Endothelial cell of umbilical vein (primary cell): ENCODE data around the gene SEMA7A. TPM values are rescaled to one million over a fixed set of nuclear protein-coding genes. Genes with fewer than 3 reads are reported as not detected.

Experiments
- BruUV-seq: library from RNA; stranded (reverse); fragments of 400-500 nt; replicated peaks from 2 replicates; lab custom pipeline; 2021; lab: Mats Ljungman, UMichigan
- CTCF ChIA-PET: fragments of 300-600, 350-600 bp; sonication (Branson Sonifier 250); formaldehyde crosslinking; loops from one replicate; lab custom pipeline; 2021; ENCODE audit warnings: antibody characterized with exemption, inconsistent platforms; lab: Charles Lee
- POLR2A ChIA-PET: fragments of 300-600, 350-600 bp; sonication (Branson Sonifier 250); formaldehyde crosslinking; loops from one replicate; lab custom pipeline; 2021; ENCODE audit warnings: antibody characterized with exemption, inconsistent platforms; lab: Charles Lee
- DNase-seq: peaks from one replicate; pipeline ENCODE4 v3.0.0-alpha.2; 2011; ENCODE audit warnings: low read depth, low spot score
- FAIRE-seq: peaks from 2 replicates; lab custom pipeline; 2011; peaks lifted over from hg19 to GRCh38; lab: Jason Lieb, UNC
- H2AFZ ChIP-seq: 2 replicates; pipeline ENCODE4 v1.6.0; 2012; ENCODE audit warnings: low read depth, low read length, control low read depth, inconsistent platforms
- H3K27ac ChIP-seq: 2 replicates; pipeline ENCODE4 v1.5.1; 2011; ENCODE audit warnings: low read depth, mild to moderate bottlenecking, control low read depth, low read length, moderate library complexity; ENCODE audit not compliant: insufficient read depth
- H3K27me3 ChIP-seq, 2 experiments: 2 replicates each; pipeline versions ENCODE4 v1.6.0 to v1.6.1; 2011; ENCODE audit warnings: low read length in 2 of 2, mixed read lengths in 1 of 2; ENCODE audit not compliant: control insufficient read depth in 2 of 2, insufficient read depth in 2 of 2
- H3K36me3 ChIP-seq, 2 experiments: 2 replicates in 1 of 2; 3 replicates in 1 of 2; pipeline ENCODE4 v1.5.1; 2011; ENCODE audit warnings: low read length in 2 of 2, mild to moderate bottlenecking in 1 of 2, moderate library complexity in 1 of 2; ENCODE audit not compliant: control insufficient read depth in 2 of 2, insufficient read depth in 2 of 2; ENCODE audit errors: extremely low read depth in 1 of 2
- H3K4me1 ChIP-seq: 3 replicates; pipeline ENCODE4 v1.5.1; 2011; ENCODE audit warnings: mild to moderate bottlenecking, low read length; ENCODE audit not compliant: control insufficient read depth, insufficient read depth; ENCODE audit errors: extremely low read depth
- H3K4me2 ChIP-seq: 2 replicates; pipeline ENCODE4 v1.6.1; 2011; ENCODE audit warnings: low read length, control low read depth, mixed read lengths; ENCODE audit not compliant: insufficient read depth
- H3K4me3 ChIP-seq, 3 experiments: fragments of 200-600 bp in 1 of 3; sonication (generic), shearing (Covaris generic) in 1 of 3; replicated peaks in 1 of 3; 2 replicates each; pipeline ENCODE4 v1.5.1; 2011 to 2016; ENCODE audit warnings: control low read depth in 3 of 3, low read length in 3 of 3, mild to moderate bottlenecking in 2 of 3, inconsistent platforms in 1 of 3, low read depth in 1 of 3, moderate library complexity in 1 of 3; ENCODE audit not compliant: insufficient read depth in 1 of 3
- H3K79me2 ChIP-seq: 2 replicates; pipeline ENCODE4 v1.6.0; 2012; ENCODE audit warnings: low read length, inconsistent platforms; ENCODE audit not compliant: control insufficient read depth, insufficient read depth
- H3K9ac ChIP-seq: replicated peaks from 2 replicates; pipeline ENCODE3; 2011; ENCODE audit warnings: low read length, control low read depth; ENCODE audit not compliant: insufficient read depth; ENCODE audit errors: extremely low read depth
- H3K9me1 ChIP-seq: replicated peaks from 3 replicates; pipeline ENCODE4 v1.6.0; 2011; ENCODE audit warnings: mild to moderate bottlenecking, low read length; ENCODE audit not compliant: control insufficient read depth, insufficient read depth; ENCODE audit errors: extremely low read depth
- H3K9me3 ChIP-seq: replicated peaks from 2 replicates; pipeline ENCODE4 v1.5.1; 2012; ENCODE audit warnings: low read length, inconsistent platforms; ENCODE audit not compliant: control insufficient read depth, insufficient read depth
- H4K20me1 ChIP-seq: replicated peaks from 2 replicates; pipeline ENCODE3; 2011; ENCODE audit warnings: mild to moderate bottlenecking, low read length; ENCODE audit not compliant: control insufficient read depth, insufficient read depth; ENCODE audit errors: extremely low read depth
- CTCF ChIP-seq, 2 donors: IDR thresholded peaks; 1 replicate in 1 of 2; 2 replicates in 1 of 2; pipeline ENCODE4 v1.5.1; 2011; ENCODE audit warnings: low read length in 2 of 2, mild to moderate bottlenecking in 2 of 2, moderate library complexity in 2 of 2, control low read depth in 1 of 2, inconsistent platforms in 1 of 2, low read depth in 1 of 2; ENCODE audit not compliant: insufficient read depth in 1 of 2; ENCODE audit errors: extremely low read depth in 1 of 2
- EZH2 ChIP-seq: IDR thresholded peaks from 2 replicates; pipeline ENCODE4 v1.6.1; 2012; ENCODE audit warnings: borderline replicate concordance, low read depth, mild to moderate bottlenecking, moderate library complexity, low read length, inconsistent platforms; ENCODE audit not compliant: severe bottlenecking
- FOS ChIP-seq: IDR thresholded peaks from 2 replicates; pipeline ENCODE4 v1.6.1; 2011; ENCODE audit warnings: mild to moderate bottlenecking, low read length, moderate library complexity, borderline replicate concordance; ENCODE audit not compliant: insufficient read depth
- GATA2 ChIP-seq: IDR thresholded peaks from 2 replicates; pipeline ENCODE4 v1.7.0; 2011; ENCODE audit warnings: low read depth, mild to moderate bottlenecking, moderate library complexity, mixed read lengths, low read length; ENCODE audit not compliant: insufficient read length, insufficient read depth
- JUN ChIP-seq: IDR thresholded peaks from 2 replicates; pipeline ENCODE4 v1.6.1; 2011; ENCODE audit warnings: borderline replicate concordance, low read depth; ENCODE audit not compliant: insufficient read length, insufficient read depth
- MAX ChIP-seq: IDR thresholded peaks from 2 replicates; pipeline ENCODE4 v1.6.1; 2011; ENCODE audit not compliant: insufficient read depth, insufficient read length
- MYC ChIP-seq: IDR thresholded peaks from one replicate; pipeline ENCODE4 v1.6.1; 2011; ENCODE audit warnings: mild to moderate bottlenecking, low read depth, low read length
- POLR2A ChIP-seq: IDR thresholded peaks from 2 replicates; pipeline ENCODE4 v1.6.1; 2012; ENCODE audit warnings: low read depth, mild to moderate bottlenecking, control low read depth, low read length
- POLR2AphosphoS5 ChIP-seq: IDR thresholded peaks from 2 replicates; pipeline ENCODE4 v1.6.1; 2012; ENCODE audit warnings: low read depth, mild to moderate bottlenecking, control low read depth, low read length, moderate library complexity; ENCODE audit not compliant: insufficient read depth
- dilution Hi-C: fragments of 300-500 bp; cut with MboI; formaldehyde crosslinking; loops from one replicate; pipeline ENCODE4 v1.15.0; 2019; ENCODE audit warnings: low sequenced_read_pairs; ENCODE audit not compliant: extremely low pct_ligation_motif_present
- intact Hi-C: fragments of 100-400 bp; cut with micrococcal nuclease; formaldehyde crosslinking; loops from one replicate; pipeline ENCODE4 v1.10.0; 2022
- polyA plus RNA-seq, 4 experiments: library from polyadenylated mRNA; depleted of rRNA in 3 of 4; stranded (reverse) in 3 of 4; unstranded in 1 of 4; fragments of >200 nt; gene quantifications; 2 replicates each; pipeline versions ENCODE4 v1.2.1 to v1.2.3, GENCODE V29; 2011 to 2012; ENCODE audit warnings: missing spikeins in 1 of 4
- total RNA-seq: library from RNA; stranded (reverse); gene quantifications from 2 replicates; pipeline ENCODE4 v1.2.3, GENCODE V29; 2021

Gene SEMA7A
- total and polyA plus RNA-seq, 2 donors (not counting 3 experiments of a cell fraction or from before 2014, with no cell fraction given) = 1.7 to 2.0 TPM

- intact Hi-C loops = no loop called here
- ChIA-PET POLR2A (interaction anchor here (0.7 kb wide), 1 partner anchor 56 kb away, joined by 3 read pairs; no protein-coding TSS in a partner anchor), CTCF (interaction anchor here (1.8 kb wide), 1 partner anchor 47 kb away, joined by 6 read pairs; no protein-coding TSS in a partner anchor)
- Histone ChIP-seq H3K9ac (no peak overlapping the region), H4K20me1 (no peaks in the 10 kb centered on the region), H3K27me3 (peaks cover 26 to 30% of the 10 kb centered on the region in 2 experiments), H3K36me3 (no peaks in the 10 kb centered on the region), H3K4me3 (no peak overlapping the region), H3K79me2 (no peaks in the 10 kb centered on the region), H3K27ac (no peak overlapping the region), H3K9me1 (no peaks in the 10 kb centered on the region), H3K4me1 (no peaks in the 10 kb centered on the region), H3K9me3 (no peaks in the 10 kb centered on the region), H3K4me2 (no peak overlapping the region), H2AFZ (no peak overlapping the region)
- no peak for DNase-seq
- dilution Hi-C loops = no loop called here
- TF ChIP-seq EZH2 (no peak), POLR2A (no peak), POLR2AphosphoS5 (no peak), FOS (no peak), CTCF (IDR thresholded peaks at IDR 0.05; ENCODE audit: extremely low read depth in 1 of 2, insufficient read depth in 1 of 2, low read depth in 1 of 2, low read length in 2 of 2) (no peak), GATA2 (no peak), MAX (no peak), MYC (no peak), JUN (no peak)
- BruUV-seq = no TSS peak
- FAIRE-seq = no peak
These were observed 4.6 kb downstream of the SEMA7A start for GRCh38 chr15:74428970-74429780.
